ENCODE data around the gene MB21D2. TPM values are rescaled to one million over a fixed set of nuclear protein-coding genes. Genes with fewer than 3 reads are reported as not detected.
"Not testable (repeated sequence)": the region's sequence is repeated elsewhere in the genome, so short reads cannot be mapped to it uniquely, and the experiment has no call there.

MB21D2 gene, protein sequence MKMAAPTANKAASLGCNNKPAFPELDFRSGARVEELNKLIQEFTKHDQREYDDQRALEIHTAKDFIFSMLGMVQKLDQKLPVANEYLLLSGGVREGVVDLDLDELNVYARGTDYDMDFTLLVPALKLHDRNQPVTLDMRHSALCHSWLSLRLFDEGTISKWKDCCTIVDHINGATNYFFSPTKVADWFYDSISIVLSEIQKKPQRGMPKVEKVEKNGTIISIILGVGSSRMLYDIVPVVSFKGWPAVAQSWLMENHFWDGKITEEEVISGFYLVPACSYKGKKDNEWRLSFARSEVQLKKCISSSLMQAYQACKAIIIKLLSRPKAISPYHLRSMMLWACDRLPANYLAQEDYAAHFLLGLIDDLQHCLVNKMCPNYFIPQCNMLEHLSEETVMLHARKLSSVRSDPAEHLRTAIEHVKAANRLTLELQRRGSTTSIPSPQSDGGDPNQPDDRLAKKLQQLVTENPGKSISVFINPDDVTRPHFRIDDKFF
- total RNA-seq (2014; rRNA removed; shearing (Covaris generic)) = 9.5 and 9.9 TPM in 2 replicates
- 6.2 and 8.3 TPM in 2 replicates for polyA plus RNA-seq (2015; cell fraction: cytosol; rRNA removed)
- polyA plus RNA-seq (2015; cell fraction: nucleus; rRNA removed) = 2.3 and 3.5 TPM in 2 replicates

GRCh38 chr3:192917404-192918274 is at the start of gene MB21D2:
MB21D2 (minus strand) TSS chr3:192917856; CDS start chr3:192917840, 16 bp downstream.
- in situ Hi-C loops (cut with HindIII; ENCODE audit: low pct_unique_long_range_greater_than_20kb, low sequenced_read_pairs) = no loop called here
- DNase-seq (ENCODE audit: low read depth, low spot score) = peak; percentile 86

GRCh38 chr3:192964959-192965719 is 47.5 kb upstream of the MB21D2 start:
- in situ Hi-C loops (cut with HindIII; ENCODE audit: low pct_unique_long_range_greater_than_20kb, low sequenced_read_pairs); DNase-seq (ENCODE audit: low read depth, low spot score): not testable (repeated sequence)

DNA sequence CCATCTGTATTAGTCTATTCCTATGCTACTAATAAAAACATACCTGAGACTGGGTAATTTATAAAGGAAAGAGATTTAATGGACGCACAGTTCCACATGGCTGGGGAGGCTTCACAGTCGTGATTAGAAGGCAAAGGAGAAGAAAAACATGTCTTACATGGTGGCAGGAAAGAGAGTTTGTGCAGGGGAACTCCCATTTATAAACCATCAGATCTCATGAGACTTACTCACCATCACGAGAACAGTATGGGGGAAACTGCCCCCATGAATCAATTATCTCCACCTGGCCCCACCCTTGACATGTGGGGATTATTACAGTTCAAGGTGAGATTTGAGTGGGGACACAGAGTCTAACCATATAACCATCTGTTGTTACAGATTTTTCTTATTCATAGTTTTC is 42.1 kb upstream of the MB21D2 start:
- no peak for DNase-seq (ENCODE audit: low read depth, low spot score)
- in situ Hi-C loops (cut with HindIII; ENCODE audit: low pct_unique_long_range_greater_than_20kb, low sequenced_read_pairs) = no loop called here

GRCh38 chr3:192958219-192958872 is 40.7 kb upstream of the MB21D2 start:
- in situ Hi-C loops (cut with HindIII; ENCODE audit: low pct_unique_long_range_greater_than_20kb, low sequenced_read_pairs) = no loop called here
- DNase-seq (ENCODE audit: low read depth, low spot score) = no peak

DNA sequence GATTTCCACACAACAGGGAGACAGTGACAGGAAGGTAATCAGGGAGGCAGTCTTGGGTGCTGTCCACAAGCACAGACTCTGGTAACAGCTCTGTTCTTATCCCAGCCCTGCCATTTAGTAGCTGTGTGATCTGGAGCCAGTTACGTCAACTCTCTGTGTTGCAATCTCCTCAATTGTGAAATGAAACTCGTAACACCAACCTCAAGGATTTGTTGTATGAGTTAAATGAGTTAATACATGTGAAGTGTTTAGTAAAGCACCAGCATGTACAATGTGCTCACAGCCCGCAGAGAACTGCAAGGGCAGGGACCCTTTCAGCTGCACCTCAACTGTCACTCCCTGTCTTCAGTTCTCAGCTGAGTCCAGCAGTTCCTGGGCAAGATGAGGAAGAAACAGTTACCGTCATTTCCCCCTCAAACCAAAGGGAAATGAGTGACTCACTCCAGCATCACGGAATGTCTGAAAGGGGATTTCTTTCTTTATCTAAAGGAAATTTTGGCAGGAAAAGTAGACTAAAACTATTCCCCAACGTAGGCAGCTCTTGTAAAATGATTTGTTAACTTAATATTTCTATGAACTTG is 39.9 kb upstream of the MB21D2 start:
- peak; percentile 45 for DNase-seq (ENCODE audit: low read depth, low spot score)
- in situ Hi-C loops (cut with HindIII; ENCODE audit: low pct_unique_long_range_greater_than_20kb, low sequenced_read_pairs) = no loop called here

DNA sequence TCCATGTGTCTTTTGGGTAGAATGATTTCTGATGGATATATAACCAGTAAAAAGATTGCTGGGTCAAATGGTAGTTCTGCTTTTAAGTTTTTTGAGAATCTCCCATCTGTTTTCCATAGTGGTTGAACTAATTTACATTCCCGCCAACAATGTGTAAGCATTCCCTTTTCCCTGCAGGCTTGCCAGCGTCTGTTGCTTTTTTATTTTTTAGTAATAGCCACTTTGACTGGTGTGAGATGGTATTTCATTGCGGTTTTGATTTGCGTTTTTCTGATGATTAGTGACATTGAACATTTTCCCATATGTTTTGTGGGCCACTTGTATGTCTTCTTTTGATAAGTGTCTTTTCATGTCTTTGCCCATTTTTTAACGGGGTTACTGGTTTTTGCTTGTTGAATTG is 36.3 kb upstream of the MB21D2 start:
- no peak for DNase-seq (ENCODE audit: low read depth, low spot score)
- in situ Hi-C loops (cut with HindIII; ENCODE audit: low pct_unique_long_range_greater_than_20kb, low sequenced_read_pairs) = no loop called here

GRCh38 chr3:192947421-192947820 is 29.8 kb upstream of the MB21D2 start:
- in situ Hi-C loops (cut with HindIII; ENCODE audit: low pct_unique_long_range_greater_than_20kb, low sequenced_read_pairs) = no loop called here
- DNase-seq (ENCODE audit: low read depth, low spot score) = no peak

DNA sequence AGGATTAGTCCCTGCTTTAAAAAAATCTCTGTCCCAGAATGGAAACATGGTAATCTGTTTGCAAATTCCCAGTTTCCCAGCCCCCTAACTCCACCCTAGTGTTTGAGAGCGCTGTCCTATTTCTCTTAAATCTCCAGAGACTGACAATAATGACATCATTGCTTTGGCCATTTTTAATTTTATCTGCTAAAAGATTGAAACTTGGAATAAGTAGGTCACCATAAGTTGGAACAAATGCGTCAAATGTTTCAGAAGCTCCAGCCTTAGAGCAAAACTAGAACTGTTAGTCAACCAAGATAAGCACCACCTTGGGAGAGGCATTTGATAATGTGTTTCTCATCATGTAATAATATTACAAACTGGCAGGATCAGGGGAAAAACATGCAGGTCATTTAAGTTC is 25.7 kb upstream of the MB21D2 start:
- no peak for DNase-seq (ENCODE audit: low read depth, low spot score)
- in situ Hi-C loops (cut with HindIII; ENCODE audit: low pct_unique_long_range_greater_than_20kb, low sequenced_read_pairs) = no loop called here

GRCh38 chr3:192942625-192943024 is 25.0 kb upstream of the MB21D2 start:
- no peak for DNase-seq (ENCODE audit: low read depth, low spot score)
- in situ Hi-C loops (cut with HindIII; ENCODE audit: low pct_unique_long_range_greater_than_20kb, low sequenced_read_pairs) = no loop called here

- in situ Hi-C loops (cut with HindIII; ENCODE audit: low pct_unique_long_range_greater_than_20kb, low sequenced_read_pairs) = no loop called here
- DNase-seq (ENCODE audit: low read depth, low spot score) = no peak
Measured at GRCh38 chr3:192940129-192940528, 22.5 kb upstream of the MB21D2 start.

- in situ Hi-C loops (cut with HindIII; ENCODE audit: low pct_unique_long_range_greater_than_20kb, low sequenced_read_pairs) = no loop called here
- no peak for DNase-seq (ENCODE audit: low read depth, low spot score)
Measured at GRCh38 chr3:192935441-192935840, 17.8 kb upstream of the MB21D2 start.

DNA sequence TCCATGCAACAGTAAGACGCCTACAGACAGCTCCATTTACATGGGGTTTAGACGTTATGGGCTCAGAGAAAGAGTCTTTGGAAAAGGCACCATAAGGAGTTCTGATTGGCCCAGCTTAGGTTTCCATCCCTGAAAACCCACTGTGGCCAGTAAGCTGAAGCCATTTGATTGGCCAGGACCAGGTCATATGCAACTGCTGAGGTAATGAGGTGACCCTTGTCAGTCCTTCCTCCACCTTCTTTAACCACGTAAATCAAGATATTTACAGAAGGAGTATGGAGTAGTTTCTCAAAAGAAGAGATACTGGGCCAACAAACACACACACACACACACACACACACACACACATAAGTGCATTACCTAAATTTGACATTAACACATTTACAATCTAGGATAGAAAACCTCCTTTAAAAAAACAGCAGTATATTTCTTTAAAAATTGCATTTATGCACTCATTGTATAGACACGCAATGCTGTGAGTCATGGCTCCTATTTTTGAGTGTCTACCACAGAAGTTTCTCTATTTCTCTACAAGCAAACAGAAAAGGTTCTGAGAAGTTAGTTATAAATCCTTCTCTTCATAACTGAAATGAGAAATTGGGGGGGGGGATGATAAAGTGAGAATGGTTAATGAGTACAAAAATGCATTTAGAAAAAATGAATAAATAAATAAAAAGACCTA is 16.3 kb upstream of the MB21D2 start:
- in situ Hi-C loops (cut with HindIII; ENCODE audit: low pct_unique_long_range_greater_than_20kb, low sequenced_read_pairs) = no loop called here
- DNase-seq (ENCODE audit: low read depth, low spot score) = no peak

GRCh38 chr3:192933259-192933658 is 15.6 kb upstream of the MB21D2 start:
- in situ Hi-C loops (cut with HindIII; ENCODE audit: low pct_unique_long_range_greater_than_20kb, low sequenced_read_pairs) = no loop called here
- no peak for DNase-seq (ENCODE audit: low read depth, low spot score)

- DNase-seq (ENCODE audit: low read depth, low spot score) = no peak
- in situ Hi-C loops (cut with HindIII; ENCODE audit: low pct_unique_long_range_greater_than_20kb, low sequenced_read_pairs) = no loop called here
Measured at GRCh38 chr3:192931825-192932224, 14.2 kb upstream of the MB21D2 start.

GRCh38 chr3:192930577-192930976 is 12.9 kb upstream of the MB21D2 start:
- in situ Hi-C loops (cut with HindIII; ENCODE audit: low pct_unique_long_range_greater_than_20kb, low sequenced_read_pairs) = no loop called here
- no peak for DNase-seq (ENCODE audit: low read depth, low spot score)

GRCh38 chr3:192929755-192930547 is 12.3 kb upstream of the MB21D2 start:
- in situ Hi-C loops (cut with HindIII; ENCODE audit: low pct_unique_long_range_greater_than_20kb, low sequenced_read_pairs) = no loop called here
- DNase-seq (ENCODE audit: low read depth, low spot score) = no peak
